GM21360 (cell line): Measurements from ENCODE around the gene PRPSAP1.
A peak's percentile ranks its signal among the peaks of the same experiment; 100 is the strongest.
"Not testable (repeated sequence)": the region's sequence is repeated elsewhere in the genome, so short reads cannot be mapped to it uniquely, and the experiment has no call there.

Experiments
- ATAC-seq: cut with Tn5 transposase; IDR thresholded peaks from one replicate; pipeline ENCODE4 v1.9.1; 2021; ENCODE audit warnings: mild to moderate bottlenecking, moderate library complexity; ENCODE audit not compliant: unreplicated experiment

Gene PRPSAP1

GRCh38 chr17:76268015-76268749 lies 85.5 kb downstream of the PRPSAP1 start:
- ATAC-seq, result no peak

- not testable (repeated sequence) for ATAC-seq
These were observed 86.1 kb downstream of the PRPSAP1 start for GRCh38 chr17:76267581-76268001.

- ATAC-seq, result no peak
These were observed 86.6 kb downstream of the PRPSAP1 start for GRCh38 chr17:76267051-76267576.

GRCh38 chr17:76266244-76266938 lies 87.3 kb downstream of the PRPSAP1 start:
- ATAC-seq, result no peak

GRCh38 chr17:76265624-76266243 lies 88.0 kb downstream of the PRPSAP1 start:
- no peak for ATAC-seq

GRCh38 chr17:76264755-76265623 lies 88.7 kb downstream of the PRPSAP1 start, which contains the start of gene UBALD2:
Gene UBALD2 (plus strand): TSS chr17:76265348. CDS start chr17:76265506, 158 bp downstream.
- ATAC-seq, result peak; percentile 67

GRCh38 chr17:76264425-76264754 lies 89.3 kb downstream of the PRPSAP1 start:
- no peak for ATAC-seq

- no peak for ATAC-seq
These were observed 89.8 kb downstream of the PRPSAP1 start for GRCh38 chr17:76263896-76264295.

GRCh38 chr17:76262732-76263344 lies 90.9 kb downstream of the PRPSAP1 start:
- ATAC-seq, result no peak

GRCh38 chr17:76261421-76262215 lies 92.1 kb downstream of the PRPSAP1 start:
- no peak for ATAC-seq

- no peak for ATAC-seq
These were observed 93.0 kb downstream of the PRPSAP1 start for GRCh38 chr17:76260669-76261068.

- ATAC-seq, result no peak
These were observed 93.5 kb downstream of the PRPSAP1 start for GRCh38 chr17:76260220-76260619.
